Measurements from ENCODE around the gene ERCC6. TPM values are rescaled to one million over a fixed set of nuclear protein-coding genes. Genes with fewer than 3 reads are reported as not detected.

ERCC6 gene
- total and polyA plus RNA-seq, 12 donors = 1.9 to 32.4 (median 21.6) TPM

GRCh38 chr10:49541762-49542161, 2.8 kb upstream of the ERCC6 start:
- no peak for DNase-seq
- ATAC-seq = no peak
- Histone ChIP-seq H3K4me3 (no peak overlapping the region), H3K9me3 (peaks cover 0 to 9% (median 0%) of the 10 kb centered on the region in 11 donors), H3K36me3 (no peaks in the 10 kb centered on the region), H3K27ac (no peak overlapping the region), H3K27me3 (peaks cover 0 to 3% (median 0%) of the 10 kb centered on the region in 7 donors), H3K4me1 (peaks cover 0 to 23% (median 18%) of the 10 kb centered on the region in 9 donors)
- intact Hi-C loops (cut with DNase I) = no loop called here
- TF ChIP-seq CTCF (IDR thresholded peaks at IDR 0.05) = no peak
- 74 to 81% methylated on average over 6 of the region's 6 CpGs for WGBS, 2 donors

- H3K27me3 ChIP-seq = no peaks in the 10 kb centered on the region
- H3K36me3 ChIP-seq = no peaks in the 10 kb centered on the region
- TF ChIP-seq CTCF (IDR thresholded peaks at IDR 0.05) = no peak
- WGBS, 2 donors = 83 to 84% methylated on average over 20 of the region's 20 CpGs
- H3K27ac ChIP-seq = peak overlapping the region in 6 of 10 donors; percentile 62 to 96 (median 91)
- no peak for ATAC-seq
- H3K4me1 ChIP-seq = peaks cover 0 to 37% (median 30%) of the 10 kb centered on the region in 9 donors
- peaks cover 0 to 8% (median 0%) of the 10 kb centered on the region in 11 donors for H3K9me3 ChIP-seq
- no peak for DNase-seq
- H3K4me3 ChIP-seq = peak overlapping the region in 7 of 10 donors; percentile 76 to 91 (median 85)
- intact Hi-C loops (cut with DNase I) = no loop called here
Observed at GRCh38 chr10:49540056-49540797, 1.3 kb upstream of the ERCC6 start.

- Histone ChIP-seq H3K4me3 (peak overlapping the region; percentile 51 to 94 (median 83)), H3K4me1 (peaks cover 0 to 45% (median 39%) of the 10 kb centered on the region in 9 donors), H3K27ac (peak overlapping the region; percentile 2 to 96 (median 91)), H3K27me3 (no peaks in the 10 kb centered on the region), H3K36me3 (no peaks in the 10 kb centered on the region), H3K9me3 (no peaks in the 10 kb centered on the region)
- 1% methylated on average over 26 of the region's 26 CpGs for WGBS, 2 donors
- TF ChIP-seq CTCF (IDR thresholded peaks at IDR 0.05) = no peak
- DNase-seq (peak; percentile 27 to 34), ATAC-seq (peak; percentile 20 to 64 (median 43))
- intact Hi-C loops (cut with DNase I) = no loop called here
Observed at GRCh38 chr10:49539320-49539885, 482 bp upstream of the ERCC6 start.

GRCh38 chr10:49534670-49535381, 4.1 kb downstream of the ERCC6 start:
- ATAC-seq (no peak), DNase-seq (no peak)
- no peak for TF ChIP-seq CTCF (IDR thresholded peaks at IDR 0.05)
- WGBS, 2 donors = 56 to 65% methylated on average over 9 of the region's 9 CpGs
- Histone ChIP-seq H3K4me3 (no peak overlapping the region), H3K4me1 (peaks cover 0 to 61% (median 39%) of the 10 kb centered on the region in 9 donors), H3K27me3 (no peaks in the 10 kb centered on the region), H3K9me3 (no peaks in the 10 kb centered on the region), H3K27ac (peak overlapping the region in 8 of 10 donors; percentile 34 to 74 (median 56)), H3K36me3 (peaks cover 0 to 34% (median 9%) of the 10 kb centered on the region in 9 donors)
- intact Hi-C loops (cut with DNase I) = no loop called here
